Ovary (tissue), 9 donors: Measurements from ENCODE around the gene TRMU. TPM values are rescaled to one million over a fixed set of nuclear protein-coding genes. Genes with fewer than 3 reads are reported as not detected.

ENCODE experiments used
- DNase-seq, 5 donors: peaks; one replicate each; pipeline ENCODE4 v3.0.0-alpha.2; 2019 to 2020
- H3K27ac ChIP-seq, 2 donors: fragments of 200-600 bp; one replicate each; pipeline versions ENCODE4 v1.5.1 to v1.8.0; 2019 to 2022
- H3K27me3 ChIP-seq: fragments of 200-600 bp; one replicate; pipeline ENCODE4 v1.8.0; 2022
- H3K36me3 ChIP-seq: fragments of 200-600 bp; sonication (generic); one replicate; pipeline ENCODE4 v1.5.1; 2019
- H3K4me1 ChIP-seq: one replicate; pipeline ENCODE4 v1.8.1; 2013; ENCODE audit warnings: mild to moderate bottlenecking, moderate library complexity; ENCODE audit not compliant: insufficient read depth
- H3K4me3 ChIP-seq: fragments of 200-600 bp; sonication (generic); one replicate; pipeline ENCODE4 v1.5.1; 2017
- H3K9me3 ChIP-seq, 2 donors: fragments of 200-600 bp in 1 of 2; sonication (generic) in 1 of 2; one replicate each; pipeline versions ENCODE4 v1.5.1 to v1.8.1; 2013 to 2019; ENCODE audit warnings: mild to moderate bottlenecking in 1 of 2, moderate library complexity in 1 of 2
- CTCF ChIP-seq, 3 donors: fragments of 450-650 bp in 2 of 3; fragments of 200-600 bp in 1 of 3; IDR thresholded peaks; one replicate each; pipeline versions ENCODE4 v1.5.1 to v1.8.0; 2016 to 2022; ENCODE audit warnings: antibody characterized with exemption in 3 of 3, mild to moderate bottlenecking in 1 of 3
- EP300 ChIP-seq: sonication (generic); formaldehyde crosslinking; IDR thresholded peaks from one replicate; pipeline ENCODE4 v1.6.1; 2017; ENCODE audit warnings: antibody characterized with exemption
- POLR2A ChIP-seq: fragments of 450-650 bp; IDR thresholded peaks from one replicate; pipeline ENCODE4 v1.6.1; 2017; ENCODE audit warnings: antibody characterized with exemption, mild to moderate bottlenecking, moderate library complexity
- WGBS, 3 donors: extraction: QIAGEN DNeasy Blood & Tissue Kit in 1 of 3; methylation state at CpG; one replicate each; pipeline versions ENCODE4 v1.1.5 to v1.1.7; 2013 to 2017; 5-methylcytosine and 5-hydroxymethylcytosine counted together
- intact Hi-C, 4 donors: fragments of 100-400 bp; cut with DNase I; formaldehyde crosslinking; loops; one replicate each; pipeline versions ENCODE4 v1.11.0 to v1.15.1; 2022 to 2023
- polyA plus RNA-seq, 2 donors: library from polyadenylated mRNA; stranded (reverse); fragments of 200-250 nt in 1 of 2; fragments of 350-450 nt in 1 of 2; fragmentation: Illumina TruSeq in 1 of 2; extraction: RNeasy Lipid Tissue Mini Kit (QIAGEN cat#74804) in 1 of 2; gene quantifications; one replicate each; pipeline ENCODE4 v1.2.3, GENCODE V29; 2013 to 2014
- total RNA-seq, 7 donors: library from RNA; depleted of rRNA in 2 of 7; stranded (reverse); fragments of >200 nt in 2 of 7; fragmentation: NEBNext Ultra II Directional in 3 of 7; extraction: Animal tissue kit (Norgen Biotek cat#: 25700) in 3 of 7; gene quantifications; one replicate each; pipeline versions ENCODE4 v1.1.0 to v1.2.4, GENCODE V29; 2016 to 2023
- donor health status: DM: no; HTN: no; CAD: no; lungs with moderate emphysema.
- donor health status: DM: no; HTN: no; CAD: no.
- donor health status: Bipolar disorder and iron deficiency.
- donor health status: DM: yes; HTN: yes; CAD: no.
- donor health status: DM: no; HTN: no; CAD: no.
- donor health status: DM: yes; HTN: yes; CAD: no.

The TRMU gene
- total and polyA plus RNA-seq, 9 donors = 15.2 to 35.0 (median 30.3) TPM

- intact Hi-C loops = loop anchor here in 1 of 4 donors (5.0 to 10.0 kb wide), 2 partner anchors 167 to 300 kb away; no protein-coding TSS in a partner anchor
- no peak for DNase-seq
- WGBS, 3 donors = 92 to 97% (median 93%) methylated on average over 2 of the region's 2 CpGs
Measured at GRCh38 chr22:46294784-46295183, 40.7 kb upstream of the TRMU start.

DNA sequence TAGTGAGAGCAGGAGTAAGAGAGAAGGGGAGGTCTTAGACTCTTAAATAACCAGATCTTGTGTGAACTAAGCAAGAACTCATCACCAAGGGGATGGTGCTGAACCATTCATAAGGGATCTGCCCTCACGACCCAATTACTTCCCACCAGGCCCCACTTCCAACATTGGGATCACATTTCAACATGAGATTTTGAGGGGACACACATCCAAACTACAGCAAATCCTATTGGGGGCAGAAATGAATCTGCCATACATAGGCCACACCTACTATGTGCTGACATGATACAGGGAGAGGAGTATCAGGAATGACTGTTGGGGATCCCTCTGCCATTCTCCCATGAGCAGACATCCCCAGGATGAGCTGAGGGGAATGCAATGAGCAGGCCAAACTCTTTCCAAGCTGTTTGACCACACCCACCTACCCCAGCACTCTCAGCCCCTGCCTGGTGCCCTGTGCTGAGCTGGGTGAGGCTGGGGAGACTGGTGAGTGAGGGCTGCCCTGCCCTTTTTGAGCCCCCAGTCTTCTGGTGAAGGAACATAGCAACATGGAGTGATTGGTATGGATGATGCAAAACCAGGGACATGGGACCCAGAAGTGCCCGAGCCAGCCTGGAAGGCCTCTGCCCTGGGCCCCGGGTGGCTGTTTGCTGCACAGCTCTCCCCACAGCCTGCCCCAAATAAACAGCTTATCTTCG, 40.1 kb upstream of the TRMU start:
- Histone ChIP-seq H3K27me3 (no peaks in the 10 kb centered on the region), H3K36me3 (no peaks in the 10 kb centered on the region), H3K4me3 (peak overlapping the region; percentile 44), H3K9me3 (no peaks in the 10 kb centered on the region), H3K4me1 (peaks cover 5% of the 10 kb centered on the region), H3K27ac (peak overlapping the region in 1 of 2 donors; percentile 81)
- 53 to 66% (median 57%) methylated on average over 4 of the region's 4 CpGs for WGBS, 3 donors
- no peak for DNase-seq
- intact Hi-C loops = loop anchor here in 1 of 4 donors (5.0 to 10.0 kb wide), 2 partner anchors 168 to 301 kb away; no protein-coding TSS in a partner anchor
- TF ChIP-seq POLR2A = no peak
- no peak for TF ChIP-seq EP300
- no peak for TF ChIP-seq CTCF (IDR thresholded peaks at IDR 0.05)

More at GRCh38 chr22:46294784-46295183, 40.7 kb upstream of the TRMU start:
- no peak overlapping the region for H3K27ac ChIP-seq
- peaks cover 5% of the 10 kb centered on the region for H3K4me1 ChIP-seq
- TF ChIP-seq CTCF (IDR thresholded peaks at IDR 0.05) (no peak), POLR2A (no peak), EP300 (no peak)
- H3K27me3 ChIP-seq = no peaks in the 10 kb centered on the region
- H3K9me3 ChIP-seq = no peaks in the 10 kb centered on the region
- H3K36me3 ChIP-seq = no peaks in the 10 kb centered on the region
- no peak overlapping the region for H3K4me3 ChIP-seq

DNA sequence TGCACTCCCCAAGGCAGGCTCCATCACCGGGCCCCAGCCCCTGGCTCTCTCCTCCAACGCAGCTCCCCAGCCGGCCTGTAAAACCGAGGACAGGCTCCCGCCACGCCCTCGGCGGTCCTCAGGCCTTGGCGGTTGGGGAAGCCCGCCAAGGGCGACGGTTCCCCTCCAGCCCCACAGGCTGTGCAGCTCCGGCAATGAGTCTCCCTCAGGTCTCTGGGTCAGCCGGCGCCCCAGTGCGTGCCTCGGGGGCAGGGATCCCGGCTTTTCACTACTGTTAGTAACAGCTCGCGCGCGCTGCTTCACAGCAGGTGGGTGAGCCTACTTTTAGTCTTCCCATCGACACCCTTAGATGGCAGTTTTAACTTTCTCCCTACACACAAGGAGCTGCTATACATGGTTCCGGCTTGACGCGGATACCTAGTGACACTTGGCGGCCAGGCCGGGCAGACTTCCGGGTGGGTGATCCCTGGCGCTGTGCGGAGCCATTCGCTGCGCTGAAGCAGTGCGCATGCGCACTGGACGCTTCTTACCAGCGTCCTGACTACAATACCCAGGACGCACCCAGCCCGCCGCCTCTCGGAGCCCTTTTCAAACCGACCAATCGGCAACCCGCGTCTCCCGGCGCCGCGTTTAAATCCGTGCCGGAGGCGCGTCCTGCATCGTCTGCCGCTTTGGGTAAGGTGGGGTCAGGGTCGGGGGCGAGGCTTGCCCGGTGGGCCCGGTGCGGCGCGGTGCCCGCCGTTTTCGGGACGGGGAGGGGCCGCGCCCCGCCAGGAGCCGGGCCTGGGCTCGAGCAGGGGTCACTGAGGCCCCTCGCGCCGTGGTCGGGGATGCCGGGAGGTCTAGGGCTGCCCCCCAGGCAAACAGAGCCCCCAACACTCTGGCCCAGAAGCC, 39.0 kb upstream of the TRMU start, which contains the start of gene GTSE1:
GTSE1 (plus strand) TSS at position 614 of the 894 bp plus-strand sequence. CDS start 531 bp downstream, outside the sequence.
- intact Hi-C loops = loop anchor here in 1 of 4 donors (5.0 to 10.0 kb wide), 2 partner anchors 169 to 302 kb away; no protein-coding TSS in a partner anchor
- DNase-seq = peak; percentile 96 to 98 (median 97)
- Histone ChIP-seq H3K36me3 (no peaks in the 10 kb centered on the region), H3K27ac (peak within 1 kb of the TSS; percentile 37 to 81), H3K4me3 (peak within 1 kb of the TSS; percentile 44), H3K9me3 (no peaks in the 10 kb centered on the region), H3K27me3 (no peaks in the 10 kb centered on the region), H3K4me1 (peaks cover 5% of the 10 kb centered on the region)
- TF ChIP-seq CTCF (IDR thresholded peaks at IDR 0.05) = no peak
- no peak for TF ChIP-seq EP300
- TF ChIP-seq POLR2A = no peak
- WGBS, 3 donors = 1 to 2% (median 1%) methylated on average over 76 of the region's 76 CpGs

- intact Hi-C loops = loop anchor here in 1 of 4 donors (5.0 to 10.0 kb wide), 2 partner anchors 170 to 302 kb away; no protein-coding TSS in a partner anchor
- TF ChIP-seq POLR2A = no peak
- WGBS, 3 donors = 4 to 6% (median 5%) methylated on average over 25 to 32 of the region's 32 CpGs
Measured at GRCh38 chr22:46297151-46297812, 38.2 kb upstream of the TRMU start.

More at GRCh38 chr22:46297151-46297812, 38.2 kb upstream of the TRMU start:
- no peaks in the 10 kb centered on the region for H3K27me3 ChIP-seq
- H3K27ac ChIP-seq = no peak overlapping the region
- no peaks in the 10 kb centered on the region for H3K36me3 ChIP-seq
- peak overlapping the region; percentile 44 for H3K4me3 ChIP-seq
- H3K4me1 ChIP-seq = peaks cover 5% of the 10 kb centered on the region
- DNase-seq = peak in 4 of 5 donors; percentile 25 to 60 (median 45)
- no peaks in the 10 kb centered on the region for H3K9me3 ChIP-seq
